Measurements from ENCODE around the gene PTGR3. TPM values are rescaled to one million over a fixed set of nuclear protein-coding genes. Genes with fewer than 3 reads are reported as not detected.
"Not testable (repeated sequence)": the region's sequence is repeated elsewhere in the genome, so short reads cannot be mapped to it uniquely, and the experiment has no call there.

Gene PTGR3
- total and polyA plus RNA-seq, 4 donors: 14.3 to 48.2 (median 36.2) TPM

- Histone ChIP-seq H3K27ac (ENCODE audit: low read depth, low read length) (peak overlapping the region; percentile 89), H3K4me3 (ENCODE audit: low read depth, low read length) (no peak overlapping the region), H3K9me3 (ENCODE audit: control insufficient read depth, insufficient read depth, low read length) (no peaks in the 10 kb centered on the region), H3K36me3 (ENCODE audit: control insufficient read depth, insufficient read depth, low read length) (peaks cover 8% of the 10 kb centered on the region), H3K27me3 (ENCODE audit: control insufficient read depth, insufficient read depth, low read length) (peaks cover 2% of the 10 kb centered on the region), H3K4me1 (ENCODE audit: control insufficient read depth, insufficient read depth, low read length) (peaks cover 33% of the 10 kb centered on the region)
- WGBS (ENCODE audit: insufficient coverage): 40% methylated on average over 1 of the region's 7 CpGs
- DNase-seq (ENCODE audit: low read depth in 4 of 6, low spot score in 6 of 6): peak in 1 of 6 donors; percentile 74
Measured at GRCh38 chr18:75200605-75201280, 8.2 kb downstream of the PTGR3 start.

- no peak overlapping the region for H3K4me3 ChIP-seq (ENCODE audit: low read depth, low read length)
- 55% methylated on average over 11 of the region's 13 CpGs for WGBS (ENCODE audit: insufficient coverage)
- H3K27ac ChIP-seq (ENCODE audit: low read depth, low read length): peak overlapping the region; percentile 27
- H3K9me3 ChIP-seq (ENCODE audit: control insufficient read depth, insufficient read depth, low read length): no peaks in the 10 kb centered on the region
- peaks cover 2% of the 10 kb centered on the region for H3K27me3 ChIP-seq (ENCODE audit: control insufficient read depth, insufficient read depth, low read length)
- H3K36me3 ChIP-seq (ENCODE audit: control insufficient read depth, insufficient read depth, low read length): peaks cover 8% of the 10 kb centered on the region
- H3K4me1 ChIP-seq (ENCODE audit: control insufficient read depth, insufficient read depth, low read length): peaks cover 31% of the 10 kb centered on the region
- DNase-seq (ENCODE audit: low read depth in 4 of 6, low spot score in 6 of 6): peak in 1 of 6 donors; percentile 63
Measured at GRCh38 chr18:75200071-75200470, 8.9 kb downstream of the PTGR3 start.

GRCh38 chr18:75199327-75199726, 9.6 kb downstream of the PTGR3 start:
- 61% methylated on average over 2 of the region's 4 CpGs for WGBS (ENCODE audit: insufficient coverage)
- H3K4me1 ChIP-seq (ENCODE audit: control insufficient read depth, insufficient read depth, low read length): peaks cover 27% of the 10 kb centered on the region
- no peak overlapping the region for H3K4me3 ChIP-seq (ENCODE audit: low read depth, low read length)
- H3K27ac ChIP-seq (ENCODE audit: low read depth, low read length): peak overlapping the region; percentile 16
- H3K9me3 ChIP-seq (ENCODE audit: control insufficient read depth, insufficient read depth, low read length): no peaks in the 10 kb centered on the region
- peak in 3 of 6 donors; percentile 13 to 84 (median 26) for DNase-seq (ENCODE audit: low read depth in 4 of 6, low spot score in 6 of 6)
- peaks cover 1% of the 10 kb centered on the region for H3K27me3 ChIP-seq (ENCODE audit: control insufficient read depth, insufficient read depth, low read length)
- H3K36me3 ChIP-seq (ENCODE audit: control insufficient read depth, insufficient read depth, low read length): peaks cover 7% of the 10 kb centered on the region

- Histone ChIP-seq H3K36me3 (ENCODE audit: control insufficient read depth, insufficient read depth, low read length) (peaks cover 3% of the 10 kb centered on the region), H3K4me1 (ENCODE audit: control insufficient read depth, insufficient read depth, low read length) (peaks cover 19% of the 10 kb centered on the region), H3K27ac (ENCODE audit: low read depth, low read length) (no peak overlapping the region)
Measured at GRCh38 chr18:75198036-75198435, 10.9 kb downstream of the PTGR3 start.

GRCh38 chr18:75192899-75193298, 16.0 kb downstream of the PTGR3 start:
- no peak for DNase-seq (ENCODE audit: low read depth in 4 of 6, low spot score in 6 of 6)

More at GRCh38 chr18:75198036-75198435, 10.9 kb downstream of the PTGR3 start:
- WGBS (ENCODE audit: insufficient coverage): no CpG with 5 or more reads among the region's 3 CpGs
- H3K4me3 ChIP-seq (ENCODE audit: low read depth, low read length): no peak overlapping the region
- peak in 2 of 6 donors; percentile 10 to 66 for DNase-seq (ENCODE audit: low read depth in 4 of 6, low spot score in 6 of 6)
- H3K9me3 ChIP-seq (ENCODE audit: control insufficient read depth, insufficient read depth, low read length): no peaks in the 10 kb centered on the region
- H3K27me3 ChIP-seq (ENCODE audit: control insufficient read depth, insufficient read depth, low read length): no peaks in the 10 kb centered on the region

GRCh38 chr18:75189696-75190095, 19.2 kb downstream of the PTGR3 start:
- Histone ChIP-seq H3K27me3 (ENCODE audit: control insufficient read depth, insufficient read depth, low read length) (no peaks in the 10 kb centered on the region), H3K4me1 (ENCODE audit: control insufficient read depth, insufficient read depth, low read length) (peaks cover 18% of the 10 kb centered on the region)
- 94% methylated on average over 5 of the region's 6 CpGs for WGBS (ENCODE audit: insufficient coverage)

More at GRCh38 chr18:75192899-75193298, 16.0 kb downstream of the PTGR3 start:
- Histone ChIP-seq H3K36me3 (ENCODE audit: control insufficient read depth, insufficient read depth, low read length) (peaks cover 4% of the 10 kb centered on the region), H3K4me3 (ENCODE audit: low read depth, low read length) (no peak overlapping the region), H3K4me1 (ENCODE audit: control insufficient read depth, insufficient read depth, low read length) (peaks cover 5% of the 10 kb centered on the region), H3K9me3 (ENCODE audit: control insufficient read depth, insufficient read depth, low read length) (no peaks in the 10 kb centered on the region), H3K27ac (ENCODE audit: low read depth, low read length) (no peak overlapping the region), H3K27me3 (ENCODE audit: control insufficient read depth, insufficient read depth, low read length) (no peaks in the 10 kb centered on the region)
- WGBS (ENCODE audit: insufficient coverage): 49% methylated on average over 2 of the region's 7 CpGs

GRCh38 chr18:75187702-75188101, 21.2 kb downstream of the PTGR3 start:
- DNase-seq (ENCODE audit: low read depth in 4 of 6, low spot score in 6 of 6); H3K27ac ChIP-seq (ENCODE audit: low read depth, low read length); H3K36me3 ChIP-seq (ENCODE audit: control insufficient read depth, insufficient read depth, low read length); H3K4me3 ChIP-seq (ENCODE audit: low read depth, low read length); H3K27me3 ChIP-seq (ENCODE audit: control insufficient read depth, insufficient read depth, low read length); H3K9me3 ChIP-seq (ENCODE audit: control insufficient read depth, insufficient read depth, low read length): not testable (repeated sequence)
- WGBS (ENCODE audit: insufficient coverage): 100% methylated on average over 2 of the region's 4 CpGs
- H3K4me1 ChIP-seq (ENCODE audit: control insufficient read depth, insufficient read depth, low read length): peaks cover 15% of the 10 kb centered on the region

More at GRCh38 chr18:75189696-75190095, 19.2 kb downstream of the PTGR3 start:
- no peak for DNase-seq (ENCODE audit: low read depth in 4 of 6, low spot score in 6 of 6)
- H3K36me3 ChIP-seq (ENCODE audit: control insufficient read depth, insufficient read depth, low read length): peaks cover 4% of the 10 kb centered on the region
- H3K9me3 ChIP-seq (ENCODE audit: control insufficient read depth, insufficient read depth, low read length): no peaks in the 10 kb centered on the region
- no peak overlapping the region for H3K4me3 ChIP-seq (ENCODE audit: low read depth, low read length)
- no peak overlapping the region for H3K27ac ChIP-seq (ENCODE audit: low read depth, low read length)

GRCh38 chr18:75185460-75185859, 23.5 kb downstream of the PTGR3 start:
- Histone ChIP-seq H3K27ac (ENCODE audit: low read depth, low read length) (no peak overlapping the region), H3K27me3 (ENCODE audit: control insufficient read depth, insufficient read depth, low read length) (no peaks in the 10 kb centered on the region), H3K36me3 (ENCODE audit: control insufficient read depth, insufficient read depth, low read length) (peaks cover 4% of the 10 kb centered on the region), H3K9me3 (ENCODE audit: control insufficient read depth, insufficient read depth, low read length) (peaks cover 6% of the 10 kb centered on the region), H3K4me3 (ENCODE audit: low read depth, low read length) (no peak overlapping the region), H3K4me1 (ENCODE audit: control insufficient read depth, insufficient read depth, low read length) (peaks cover 13% of the 10 kb centered on the region)
- DNase-seq (ENCODE audit: low read depth in 4 of 6, low spot score in 6 of 6): no peak
- WGBS (ENCODE audit: insufficient coverage): 69% methylated on average over 3 of the region's 3 CpGs

- 67% methylated on average over 6 of the region's 14 CpGs for WGBS (ENCODE audit: insufficient coverage)
- Histone ChIP-seq H3K4me3 (ENCODE audit: low read depth, low read length) (no peak overlapping the region), H3K9me3 (ENCODE audit: control insufficient read depth, insufficient read depth, low read length) (peaks cover 6% of the 10 kb centered on the region), H3K4me1 (ENCODE audit: control insufficient read depth, insufficient read depth, low read length) (peaks cover 13% of the 10 kb centered on the region), H3K36me3 (ENCODE audit: control insufficient read depth, insufficient read depth, low read length) (no peaks in the 10 kb centered on the region), H3K27ac (ENCODE audit: low read depth, low read length) (no peak overlapping the region), H3K27me3 (ENCODE audit: control insufficient read depth, insufficient read depth, low read length) (no peaks in the 10 kb centered on the region)
- peak in 1 of 6 donors; percentile 83 for DNase-seq (ENCODE audit: low read depth in 4 of 6, low spot score in 6 of 6)
Measured at GRCh38 chr18:75183973-75184493, 24.9 kb downstream of the PTGR3 start.

GRCh38 chr18:75183524-75183923, 25.4 kb downstream of the PTGR3 start:
- WGBS (ENCODE audit: insufficient coverage): 73% methylated on average over 5 of the region's 5 CpGs
- DNase-seq (ENCODE audit: low read depth in 4 of 6, low spot score in 6 of 6): no peak
- H3K9me3 ChIP-seq (ENCODE audit: control insufficient read depth, insufficient read depth, low read length): peaks cover 6% of the 10 kb centered on the region

More at GRCh38 chr18:75183524-75183923, 25.4 kb downstream of the PTGR3 start:
- H3K27me3 ChIP-seq (ENCODE audit: control insufficient read depth, insufficient read depth, low read length): no peaks in the 10 kb centered on the region
- H3K27ac ChIP-seq (ENCODE audit: low read depth, low read length): no peak overlapping the region
- no peaks in the 10 kb centered on the region for H3K36me3 ChIP-seq (ENCODE audit: control insufficient read depth, insufficient read depth, low read length)
- peaks cover 13% of the 10 kb centered on the region for H3K4me1 ChIP-seq (ENCODE audit: control insufficient read depth, insufficient read depth, low read length)
- no peak overlapping the region for H3K4me3 ChIP-seq (ENCODE audit: low read depth, low read length)

Data from spinal cord (tissue), 10 donors.